SK-N-MC (cell line): ENCODE measurements around the gene AQP6.

Source experiments
- DNase-seq: peaks from one replicate; pipeline ENCODE4 v3.0.0-alpha.2; 2011; ENCODE audit warnings: low read depth, low spot score
- H3K27ac ChIP-seq: fragments of 200-600 bp; sonication (generic); 2 replicates; pipeline ENCODE4 v1.5.1; 2016; ENCODE audit warnings: mixed run types
- H3K36me3 ChIP-seq: fragments of 200-600 bp; sonication (generic); 2 replicates; pipeline ENCODE4 v1.6.1; 2017; ENCODE audit warnings: antibody characterized with exemption, low read length, mixed read lengths; ENCODE audit not compliant: insufficient read depth
- H3K4me3 ChIP-seq: fragments of 200-600 bp; sonication (generic); 2 replicates; pipeline ENCODE4 v1.5.1; 2016
- H3K9ac ChIP-seq: fragments of 200-600 bp; sonication (generic); 2 replicates; pipeline ENCODE4 v1.8.0; 2017; ENCODE audit warnings: mixed run types, mixed read lengths; ENCODE audit not compliant: insufficient read length
- H3K9me3 ChIP-seq: fragments of 200-600 bp; sonication (generic); 2 replicates; pipeline ENCODE4 v1.6.1; 2017; ENCODE audit warnings: low read depth, mild to moderate bottlenecking, antibody characterized with exemption, low read length, moderate library complexity, mixed read lengths
- EZH2 ChIP-seq: fragments of 200-600 bp; sonication (generic); IDR thresholded peaks from one replicate; pipeline ENCODE4 v1.6.1; 2017; ENCODE audit warnings: antibody characterized with exemption
- FOXP2 ChIP-seq: optimal IDR thresholded peaks from 2 replicates; pipeline ENCODE3; 2011; ENCODE audit warnings: mild to moderate bottlenecking, moderate library complexity; ENCODE audit not compliant: insufficient read depth; ENCODE audit errors: extremely low read length, control extremely low read depth
- POLR2AphosphoS5 ChIP-seq: IDR thresholded peaks from 2 replicates; pipeline ENCODE4 v1.6.1; 2012; ENCODE audit warnings: mild to moderate bottlenecking, low read depth, low read length, borderline replicate concordance

AQP6 gene

GRCh38 chr12:49942512-49942893 lies 30.2 kb upstream of the AQP6 start:
- Histone ChIP-seq H3K9ac (no peak overlapping the region), H3K27ac (no peak overlapping the region), H3K36me3 (no peaks in the 10 kb centered on the region), H3K9me3 (no peaks in the 10 kb centered on the region), H3K4me3 (no peak overlapping the region)
- no peak for DNase-seq
- TF ChIP-seq EZH2 (no peak), POLR2AphosphoS5 (no peak), FOXP2 (no peak)

- Histone ChIP-seq H3K27ac (no peak overlapping the region), H3K9ac (no peak overlapping the region), H3K36me3 (no peaks in the 10 kb centered on the region), H3K4me3 (no peak overlapping the region), H3K9me3 (no peaks in the 10 kb centered on the region)
- TF ChIP-seq EZH2 (no peak), FOXP2 (no peak), POLR2AphosphoS5 (no peak)
- no peak for DNase-seq
These were observed 29.7 kb upstream of the AQP6 start for GRCh38 chr12:49942921-49943624.

- H3K27ac ChIP-seq = no peak overlapping the region
These were observed 29.2 kb upstream of the AQP6 start for GRCh38 chr12:49943625-49943960.

GRCh38 chr12:49944046-49944445 lies 28.7 kb upstream of the AQP6 start:
- Histone ChIP-seq H3K36me3 (no peaks in the 10 kb centered on the region), H3K4me3 (no peak overlapping the region), H3K9ac (no peak overlapping the region), H3K9me3 (no peaks in the 10 kb centered on the region), H3K27ac (no peak overlapping the region)
- no peak for TF ChIP-seq FOXP2
- no peak for TF ChIP-seq POLR2AphosphoS5
- no peak for TF ChIP-seq EZH2
- no peak for DNase-seq

More at GRCh38 chr12:49943625-49943960, 29.2 kb upstream of the AQP6 start:
- DNase-seq = no peak
- H3K4me3 ChIP-seq = no peak overlapping the region
- no peaks in the 10 kb centered on the region for H3K9me3 ChIP-seq
- no peak overlapping the region for H3K9ac ChIP-seq
- H3K36me3 ChIP-seq = no peaks in the 10 kb centered on the region
- TF ChIP-seq FOXP2 = no peak
- TF ChIP-seq POLR2AphosphoS5 = no peak
- TF ChIP-seq EZH2 = no peak

GRCh38 chr12:49944718-49945117 lies 28.0 kb upstream of the AQP6 start:
- Histone ChIP-seq H3K36me3 (no peaks in the 10 kb centered on the region), H3K9ac (no peak overlapping the region), H3K9me3 (no peaks in the 10 kb centered on the region), H3K4me3 (no peak overlapping the region), H3K27ac (no peak overlapping the region)
- no peak for DNase-seq
- TF ChIP-seq POLR2AphosphoS5 = no peak
- TF ChIP-seq EZH2 = no peak
- TF ChIP-seq FOXP2 = no peak

- Histone ChIP-seq H3K9ac (no peak overlapping the region), H3K4me3 (no peak overlapping the region), H3K27ac (no peak overlapping the region), H3K9me3 (no peaks in the 10 kb centered on the region), H3K36me3 (no peaks in the 10 kb centered on the region)
- no peak for TF ChIP-seq POLR2AphosphoS5
- TF ChIP-seq EZH2 = no peak
- no peak for TF ChIP-seq FOXP2
- no peak for DNase-seq
These were observed 27.2 kb upstream of the AQP6 start for GRCh38 chr12:49945394-49946080.

GRCh38 chr12:49946086-49946485 lies 26.7 kb upstream of the AQP6 start:
- no peak for TF ChIP-seq EZH2
- TF ChIP-seq POLR2AphosphoS5 = no peak
- TF ChIP-seq FOXP2 = no peak
- Histone ChIP-seq H3K36me3 (no peaks in the 10 kb centered on the region), H3K9me3 (no peaks in the 10 kb centered on the region), H3K9ac (no peak overlapping the region), H3K27ac (no peak overlapping the region), H3K4me3 (no peak overlapping the region)
- DNase-seq = no peak

- Histone ChIP-seq H3K4me3 (no peak overlapping the region), H3K36me3 (no peaks in the 10 kb centered on the region), H3K9ac (no peak overlapping the region), H3K9me3 (no peaks in the 10 kb centered on the region), H3K27ac (no peak overlapping the region)
- no peak for TF ChIP-seq EZH2
- TF ChIP-seq FOXP2 = no peak
- TF ChIP-seq POLR2AphosphoS5 = no peak
- no peak for DNase-seq
These were observed 26.2 kb upstream of the AQP6 start for GRCh38 chr12:49946497-49946896.
